ENCODE results near the gene CRYGC. TPM values are rescaled to one million over a fixed set of nuclear protein-coding genes. Genes with fewer than 3 reads are reported as not detected.
"Not testable (repeated sequence)": the region's sequence is repeated elsewhere in the genome, so short reads cannot be mapped to it uniquely, and the experiment has no call there.

CRYGC gene
- total RNA-seq, 2 experiments from 2014 or later: not detected

DNA sequence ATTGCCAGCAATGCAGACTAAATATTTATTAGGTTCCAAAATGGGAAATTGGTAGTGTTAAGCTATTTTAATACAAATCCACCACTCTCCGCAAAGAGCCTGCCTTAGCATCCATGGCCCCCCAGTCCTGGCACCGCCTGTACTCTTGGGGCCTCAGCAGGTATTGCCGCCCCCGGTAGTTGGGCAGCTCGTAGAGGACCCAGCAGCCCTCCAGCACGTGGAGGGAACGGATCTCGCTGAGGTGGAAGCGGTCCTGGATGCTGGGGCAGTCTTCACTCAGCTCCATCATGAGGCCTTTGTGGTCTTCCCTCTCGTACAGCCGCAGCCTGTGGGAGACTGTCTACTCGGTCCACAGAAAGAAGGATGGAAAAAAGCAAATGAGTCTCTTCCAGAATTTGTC lies 1.5 kb downstream of the CRYGC start:
- no peaks in the 10 kb centered on the region for H3K9me3 Mint-ChIP-seq
- H3K36me3 Mint-ChIP-seq (ENCODE audit: low read depth): no peaks in the 10 kb centered on the region
- H3K27ac Mint-ChIP-seq: no peak overlapping the region
- no peak for DNase-seq
- ChIA-PET POLR2A (no interaction called here), CTCF (interaction anchor here (0.6 to 1.3 kb wide), 3 partner anchors 9 to 327 kb away, joined by 3 to 4 read pairs (median 3); no protein-coding TSS in a partner anchor)
- H3K27me3 Mint-ChIP-seq: peaks cover 25% of the 10 kb centered on the region
- no peak overlapping the region for H3K4me3 Mint-ChIP-seq
- H3K4me1 Mint-ChIP-seq: peaks cover 8% of the 10 kb centered on the region

DNA sequence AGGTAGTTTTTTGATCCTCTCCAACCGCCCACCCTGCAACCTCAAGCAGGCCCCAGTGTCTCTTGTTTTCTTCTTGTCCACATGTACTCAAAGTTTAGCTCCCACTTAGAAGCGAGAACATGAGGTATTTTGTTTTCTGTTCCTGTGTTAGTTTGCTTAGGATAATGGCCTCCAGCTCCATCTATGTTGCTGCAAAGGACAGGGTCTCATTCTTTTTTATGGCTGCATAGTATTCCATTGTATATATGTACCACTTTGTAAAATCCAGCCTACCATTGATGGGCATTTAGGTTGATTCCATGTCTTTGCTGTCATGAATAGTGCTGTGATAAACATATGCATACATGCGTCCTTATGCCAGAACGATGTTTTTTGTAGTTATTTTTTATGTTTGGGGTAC lies 2.5 kb downstream of the CRYGC start:
- H3K9me3 Mint-ChIP-seq: no peaks in the 10 kb centered on the region
- no peak overlapping the region for H3K4me3 Mint-ChIP-seq
- ChIA-PET POLR2A (no interaction called here), CTCF (interaction anchor here (1.0 kb wide), 1 partner anchor 381 kb away, joined by 3 read pairs; no protein-coding TSS in a partner anchor)
- peaks cover 25% of the 10 kb centered on the region for H3K27me3 Mint-ChIP-seq
- DNase-seq: no peak
- H3K27ac Mint-ChIP-seq: no peak overlapping the region
- H3K36me3 Mint-ChIP-seq (ENCODE audit: low read depth): no peaks in the 10 kb centered on the region
- peaks cover 8% of the 10 kb centered on the region for H3K4me1 Mint-ChIP-seq

DNA sequence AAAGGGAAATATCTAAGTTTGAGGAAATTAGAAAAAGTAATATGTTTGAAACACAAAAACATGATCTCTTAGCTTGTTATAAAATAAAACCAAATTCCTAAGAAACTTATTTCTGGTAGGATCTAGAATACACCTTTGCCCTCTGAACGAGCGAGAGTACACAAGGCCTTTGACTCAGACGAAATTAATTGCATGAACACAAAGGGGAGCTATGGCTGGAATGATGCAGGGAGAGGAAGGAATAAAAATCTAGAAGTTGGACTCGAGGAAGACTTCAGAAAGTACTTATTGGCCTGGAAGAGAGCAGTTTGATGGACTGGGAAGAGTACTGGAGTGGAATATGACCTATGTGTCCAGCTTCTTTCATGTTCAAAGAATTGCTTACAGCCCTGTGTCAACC lies 4.4 kb downstream of the CRYGC start:
- H3K27me3 Mint-ChIP-seq: peaks cover 27% of the 10 kb centered on the region
- no peak for DNase-seq
- H3K27ac Mint-ChIP-seq: no peak overlapping the region
- ChIA-PET POLR2A (no interaction called here), CTCF (no interaction called here)
- H3K4me1 Mint-ChIP-seq: peaks cover 8% of the 10 kb centered on the region
- H3K36me3 Mint-ChIP-seq (ENCODE audit: low read depth): no peaks in the 10 kb centered on the region
- H3K9me3 Mint-ChIP-seq: no peaks in the 10 kb centered on the region
- H3K4me3 Mint-ChIP-seq: no peak overlapping the region

DNA sequence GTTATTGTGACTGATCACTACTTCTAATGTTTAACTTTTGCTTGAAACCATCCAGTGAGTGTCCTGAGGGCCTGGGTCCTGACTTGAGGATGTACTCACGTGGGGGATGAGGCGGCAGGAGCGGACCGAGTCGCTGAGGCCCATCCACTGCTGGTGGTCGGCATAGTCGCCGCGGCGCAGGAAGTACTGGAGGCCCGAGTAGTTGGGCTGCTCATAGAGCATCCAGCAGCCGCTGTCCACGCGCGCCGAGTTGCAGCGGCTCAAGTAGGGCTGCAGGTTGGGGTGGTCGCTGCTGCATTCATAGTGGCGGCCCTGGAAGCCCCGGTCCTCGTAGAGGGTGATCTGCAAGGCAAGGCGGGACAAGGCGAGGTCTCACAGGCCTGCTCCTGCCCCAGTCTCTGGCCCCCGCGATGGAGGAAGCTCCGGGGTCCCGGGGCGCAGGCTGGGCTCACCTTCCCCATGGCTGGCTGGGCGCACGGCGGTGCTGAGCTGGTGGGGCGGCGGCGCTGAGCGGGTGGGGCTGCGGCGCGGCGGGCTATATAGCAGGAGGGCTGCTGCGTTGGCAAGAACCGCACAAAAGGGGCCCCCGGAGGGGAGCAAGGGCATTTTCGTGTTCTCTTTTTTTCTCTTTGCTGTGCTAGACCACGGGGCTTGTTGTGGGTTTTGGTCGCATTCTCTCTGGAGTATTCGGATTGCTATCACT lies 5.5 kb downstream of the CRYGC start, which contains the start of gene CRYGD:
Gene CRYGD, minus strand, starts transcription at position 512 of the 703 bp plus-strand sequence. Its CDS starts 51 bp downstream, at position 461.
- DNase-seq: not testable (repeated sequence)
- peak within 1 kb of the TSS; percentile 42 for H3K4me3 Mint-ChIP-seq

DNA sequence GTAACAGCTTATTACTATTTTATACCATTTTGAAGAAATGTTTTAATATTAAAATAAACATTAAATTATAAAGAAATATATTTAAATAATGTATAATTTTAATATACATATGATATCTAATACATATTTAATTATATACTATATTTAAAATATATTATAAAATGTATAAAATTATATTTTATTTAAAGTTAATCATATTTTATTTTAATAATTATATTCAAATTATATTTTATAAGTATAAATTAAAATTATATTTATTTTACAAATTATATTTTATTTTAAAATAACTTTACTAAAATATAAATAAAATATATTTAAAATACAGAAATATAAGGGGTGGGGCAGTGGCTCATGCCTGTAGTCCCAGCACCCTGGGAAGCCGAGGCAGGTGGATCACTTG lies 7.4 kb downstream of the CRYGC start:
- no peak for DNase-seq
- CTCF ChIA-PET: no interaction called here
- no peaks in the 10 kb centered on the region for H3K36me3 Mint-ChIP-seq (ENCODE audit: low read depth)
- peaks cover 8% of the 10 kb centered on the region for H3K4me1 Mint-ChIP-seq
- POLR2A ChIA-PET: no interaction called here
- no peak overlapping the region for H3K4me3 Mint-ChIP-seq
- H3K9me3 Mint-ChIP-seq: no peaks in the 10 kb centered on the region
- no peak overlapping the region for H3K27ac Mint-ChIP-seq
- peaks cover 27% of the 10 kb centered on the region for H3K27me3 Mint-ChIP-seq

More for the DNA sequence above, 5.5 kb downstream of the CRYGC start, which contains the start of gene CRYGD:
- CTCF ChIA-PET; H3K27ac Mint-ChIP-seq; H3K36me3 Mint-ChIP-seq (ENCODE audit: low read depth); H3K4me1 Mint-ChIP-seq; POLR2A ChIA-PET; H3K9me3 Mint-ChIP-seq: not testable (repeated sequence)
- peaks cover 27% of the 10 kb centered on the region for H3K27me3 Mint-ChIP-seq

DNA sequence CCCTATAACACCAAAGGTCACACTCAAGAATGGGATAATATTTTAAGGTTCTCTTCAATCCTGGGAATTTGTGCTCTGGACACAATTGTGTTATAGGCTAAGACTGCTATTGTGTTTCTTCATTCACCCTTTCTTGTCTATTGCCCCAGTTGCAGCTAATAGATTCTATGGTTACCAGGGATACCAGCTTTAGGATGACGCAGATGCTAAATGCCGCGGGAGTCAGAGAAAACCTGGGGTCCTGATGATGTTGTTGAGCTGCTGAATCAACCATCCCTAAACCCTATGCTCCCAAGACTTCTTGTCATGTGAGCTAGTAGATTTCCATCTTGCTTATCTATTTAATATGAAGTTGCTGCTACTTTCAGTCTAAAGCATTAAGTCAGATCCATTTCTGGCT lies 10.7 kb downstream of the CRYGC start:
- H3K4me1 Mint-ChIP-seq: peaks cover 3% of the 10 kb centered on the region
- no peak overlapping the region for H3K4me3 Mint-ChIP-seq
- POLR2A ChIA-PET: no interaction called here

DNA sequence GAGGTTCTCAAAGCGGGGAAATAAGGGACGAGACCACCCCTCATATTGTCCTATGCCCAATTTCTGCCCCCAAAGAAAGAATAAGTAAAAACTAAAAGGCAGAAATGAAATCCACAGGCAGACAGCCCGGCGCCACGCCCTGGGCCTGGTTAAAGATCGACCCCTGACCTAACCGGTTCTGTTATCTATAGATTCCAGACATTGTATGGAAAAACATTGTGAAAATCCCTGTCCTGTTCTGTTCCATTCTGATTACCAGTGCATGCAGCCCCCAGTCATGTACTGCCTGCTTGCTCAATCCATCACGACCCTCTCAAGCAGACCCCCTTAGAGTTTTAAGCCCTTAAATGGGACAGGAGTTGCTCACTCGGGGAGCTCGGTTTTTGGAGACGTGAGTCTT lies 12.2 kb downstream of the CRYGC start:
- H3K4me1 Mint-ChIP-seq; H3K27me3 Mint-ChIP-seq; CTCF ChIA-PET; POLR2A ChIA-PET; DNase-seq; H3K4me3 Mint-ChIP-seq; H3K36me3 Mint-ChIP-seq (ENCODE audit: low read depth); H3K27ac Mint-ChIP-seq; H3K9me3 Mint-ChIP-seq: not testable (repeated sequence)

More for the DNA sequence above, 10.7 kb downstream of the CRYGC start:
- H3K9me3 Mint-ChIP-seq: no peaks in the 10 kb centered on the region
- DNase-seq: no peak
- CTCF ChIA-PET: no interaction called here
- H3K27ac Mint-ChIP-seq: no peak overlapping the region
- no peaks in the 10 kb centered on the region for H3K36me3 Mint-ChIP-seq (ENCODE audit: low read depth)
- H3K27me3 Mint-ChIP-seq: peaks cover 6% of the 10 kb centered on the region

DNA sequence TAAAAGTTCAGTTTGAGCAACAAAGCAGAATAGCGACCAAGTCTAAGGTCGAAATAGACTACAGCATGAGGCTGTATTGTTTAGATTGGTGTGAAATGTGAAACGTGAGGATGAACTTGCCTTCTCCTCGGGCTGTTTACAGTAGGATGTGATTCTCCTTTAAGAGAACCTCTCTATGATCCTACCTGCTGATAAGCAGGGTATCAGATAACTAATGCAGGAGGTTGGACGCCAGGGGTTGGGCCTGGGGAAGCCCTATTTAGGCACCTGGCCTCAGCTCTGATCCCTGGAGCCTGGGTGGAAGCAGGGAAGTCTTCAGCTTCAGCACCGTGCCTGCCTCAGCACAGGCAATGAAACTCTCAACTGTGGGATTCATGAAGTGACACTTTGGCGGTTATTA lies 16.7 kb downstream of the CRYGC start:
- H3K27ac Mint-ChIP-seq: no peak overlapping the region
- H3K4me1 Mint-ChIP-seq: no peaks in the 10 kb centered on the region
- no peaks in the 10 kb centered on the region for H3K36me3 Mint-ChIP-seq (ENCODE audit: low read depth)
- POLR2A ChIA-PET: no interaction called here
- CTCF ChIA-PET: no interaction called here
- no peaks in the 10 kb centered on the region for H3K27me3 Mint-ChIP-seq
- no peak for DNase-seq
- H3K9me3 Mint-ChIP-seq: no peaks in the 10 kb centered on the region
- no peak overlapping the region for H3K4me3 Mint-ChIP-seq

DNA sequence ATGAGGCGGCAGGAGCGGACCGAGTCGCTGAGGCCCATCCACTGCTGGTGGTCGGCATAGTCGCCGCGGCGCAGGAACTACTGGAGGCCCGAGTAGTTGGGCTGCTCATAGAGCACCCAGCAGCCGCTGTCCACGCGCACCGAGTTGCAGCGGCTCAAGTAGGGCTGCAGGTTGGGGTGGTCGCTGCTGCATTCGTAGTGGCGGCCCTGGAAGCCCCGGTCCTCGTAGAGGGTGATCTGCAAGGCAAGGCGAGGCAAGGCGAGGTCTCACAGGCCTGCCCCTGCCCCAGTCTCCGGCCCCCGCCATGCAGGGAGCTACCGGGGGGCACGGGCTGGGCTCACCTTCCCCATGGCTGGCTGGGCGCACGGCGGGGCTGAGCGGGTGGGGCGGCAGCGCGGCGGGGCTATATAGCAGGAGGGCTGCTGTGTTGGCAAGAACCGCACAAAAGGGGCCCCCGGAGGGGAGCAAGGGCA lies 17.3 kb downstream of the CRYGC start:
- POLR2A ChIA-PET; H3K27ac Mint-ChIP-seq; DNase-seq; H3K4me1 Mint-ChIP-seq; H3K27me3 Mint-ChIP-seq; CTCF ChIA-PET; H3K36me3 Mint-ChIP-seq (ENCODE audit: low read depth); H3K4me3 Mint-ChIP-seq; H3K9me3 Mint-ChIP-seq: not testable (repeated sequence)

DNA sequence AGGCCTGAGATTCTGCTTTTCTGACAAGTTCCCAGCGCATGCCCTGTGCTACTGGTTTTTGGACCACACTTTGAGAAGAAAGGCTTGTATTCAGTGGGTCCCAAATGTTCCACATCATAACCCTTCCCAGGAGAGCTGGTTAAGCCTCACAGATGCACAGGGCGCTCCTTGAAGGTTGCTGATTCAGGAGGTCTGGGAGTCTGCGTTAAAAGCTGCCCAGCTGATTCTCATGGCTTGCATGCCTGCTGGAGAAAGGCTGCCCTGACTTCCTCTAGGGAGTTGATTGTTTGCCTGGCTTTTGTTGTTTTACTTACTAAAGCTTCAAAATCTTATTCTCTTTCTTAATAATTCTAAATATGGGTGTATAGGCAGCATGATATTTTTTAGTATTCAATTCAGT lies 26.0 kb downstream of the CRYGC start:
- H3K36me3 Mint-ChIP-seq (ENCODE audit: low read depth): no peaks in the 10 kb centered on the region
- H3K27me3 Mint-ChIP-seq: peaks cover 2% of the 10 kb centered on the region
- H3K4me3 Mint-ChIP-seq: no peak overlapping the region
- no peaks in the 10 kb centered on the region for H3K9me3 Mint-ChIP-seq
- no peak overlapping the region for H3K27ac Mint-ChIP-seq
- DNase-seq: no peak
- ChIA-PET POLR2A (no interaction called here), CTCF (no interaction called here)
- peaks cover 29% of the 10 kb centered on the region for H3K4me1 Mint-ChIP-seq

DNA sequence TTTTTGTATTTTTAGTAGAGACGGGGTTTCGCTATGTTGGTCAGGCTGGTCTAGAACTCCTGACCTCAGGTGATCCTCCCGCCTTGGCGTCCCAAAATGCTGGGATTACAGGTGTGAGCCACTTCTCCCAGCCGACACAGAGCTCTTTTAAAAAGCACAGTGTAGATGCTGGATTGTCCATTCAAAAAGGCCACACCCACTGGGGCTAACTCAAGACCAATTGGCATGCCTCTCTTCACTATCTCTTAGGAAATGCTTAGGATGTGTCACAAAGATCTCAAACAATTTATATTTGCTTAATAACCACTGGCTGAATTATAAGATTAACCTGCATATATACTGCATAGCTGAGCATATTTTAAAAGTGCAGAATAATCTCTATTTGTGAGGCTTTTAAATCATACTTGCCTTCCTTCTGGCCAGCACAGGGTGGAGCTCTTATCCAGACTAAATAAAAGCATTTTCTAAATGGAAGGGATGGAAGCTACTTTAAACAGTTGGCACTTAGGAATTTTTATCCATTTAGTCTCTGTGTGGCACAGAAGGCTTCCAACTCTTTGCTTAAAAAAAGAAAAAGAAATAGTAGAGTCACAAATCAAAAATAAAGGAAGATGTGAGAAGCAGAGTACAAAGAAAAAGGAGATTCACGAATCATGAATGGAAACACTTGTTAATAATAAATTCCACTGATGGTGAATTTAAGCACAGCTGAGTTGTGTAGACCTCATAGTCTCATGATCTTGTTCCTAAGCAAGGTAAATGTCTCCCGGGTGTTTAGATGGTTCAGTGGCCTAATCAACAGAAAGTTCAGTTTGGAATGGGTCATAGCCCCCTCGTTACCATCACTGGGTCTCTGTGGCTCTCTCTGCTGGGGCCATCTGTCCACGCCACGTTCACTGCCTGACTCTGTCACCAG lies 27.7 kb downstream of the CRYGC start:
- ChIA-PET POLR2A (no interaction called here), CTCF (interaction anchor here (1.0 kb wide), 1 partner anchor 29 kb away, joined by 3 read pairs; no protein-coding TSS in a partner anchor)
- Mint-ChIP-seq H3K9me3 (no peaks in the 10 kb centered on the region), H3K27me3 (peaks cover 2% of the 10 kb centered on the region), H3K4me1 (peaks cover 29% of the 10 kb centered on the region), H3K4me3 (no peak overlapping the region), H3K36me3 (ENCODE audit: low read depth) (no peaks in the 10 kb centered on the region), H3K27ac (peak overlapping the region; percentile 10)
- no peak for DNase-seq

DNA sequence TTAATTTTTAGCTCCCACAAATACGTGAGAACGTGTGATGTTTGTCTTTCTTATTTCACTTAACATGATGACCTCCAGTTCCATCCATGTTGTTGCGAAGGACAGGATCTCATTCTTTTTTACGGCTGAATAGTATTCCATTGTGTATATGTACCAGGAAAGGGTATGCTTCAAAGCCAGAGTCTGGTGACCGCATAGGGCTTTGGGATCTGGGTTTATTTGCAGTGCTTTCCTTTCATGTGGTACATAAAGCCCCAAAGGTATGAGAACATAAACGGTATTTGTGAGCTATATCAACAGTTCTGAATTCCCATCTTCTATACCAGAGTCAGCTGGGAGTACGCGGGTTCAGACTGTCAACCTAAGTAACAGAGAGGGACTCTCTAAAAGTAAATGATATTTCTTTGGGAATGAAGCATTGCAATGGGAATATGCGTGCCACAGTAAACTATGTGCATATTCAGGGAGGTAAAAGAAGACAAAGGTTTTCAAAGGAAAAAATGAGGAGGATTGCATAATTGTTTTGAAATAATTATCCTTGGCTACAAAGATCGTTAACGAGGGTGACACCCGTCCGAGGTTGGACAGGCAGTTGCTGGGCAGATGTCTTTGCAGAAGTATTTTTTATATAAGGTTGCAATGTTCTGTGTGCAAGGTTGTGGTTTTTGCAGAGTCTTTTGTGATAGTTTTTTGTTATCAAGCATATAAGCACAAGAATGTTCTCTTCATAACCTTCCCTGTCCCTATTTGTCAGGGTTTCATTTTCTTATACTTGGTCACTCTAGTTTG lies 29.8 kb downstream of the CRYGC start:
- POLR2A ChIA-PET: no interaction called here
- CTCF ChIA-PET: no interaction called here
- Mint-ChIP-seq H3K27ac (peak overlapping the region; percentile 84), H3K4me3 (peak overlapping the region; percentile 1), H3K4me1 (peaks cover 29% of the 10 kb centered on the region), H3K27me3 (no peaks in the 10 kb centered on the region), H3K9me3 (no peaks in the 10 kb centered on the region), H3K36me3 (ENCODE audit: low read depth) (no peaks in the 10 kb centered on the region)
- no peak for DNase-seq

DNA sequence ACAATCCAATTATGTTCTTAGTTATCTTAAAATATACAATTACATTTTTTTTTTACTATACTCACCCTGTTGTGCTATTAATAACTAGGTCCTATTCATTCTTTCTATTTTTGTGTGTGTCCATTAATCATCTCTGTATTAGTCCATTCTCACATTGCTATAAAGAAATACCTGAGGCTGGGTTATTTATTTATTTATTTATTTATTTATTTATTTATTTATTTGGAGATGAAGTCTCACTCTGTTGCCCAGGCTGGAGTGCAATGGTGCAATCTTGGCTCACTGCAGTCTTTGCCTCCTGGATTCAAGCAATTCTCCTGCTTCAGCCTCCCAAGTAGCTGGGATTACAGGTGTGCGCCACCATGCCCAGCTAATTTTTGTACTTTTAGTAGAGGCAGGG lies 30.9 kb downstream of the CRYGC start:
- CTCF ChIA-PET; H3K36me3 Mint-ChIP-seq (ENCODE audit: low read depth); H3K27me3 Mint-ChIP-seq; H3K27ac Mint-ChIP-seq; H3K4me3 Mint-ChIP-seq; POLR2A ChIA-PET; H3K9me3 Mint-ChIP-seq; DNase-seq: not testable (repeated sequence)
- peaks cover 29% of the 10 kb centered on the region for H3K4me1 Mint-ChIP-seq
